NCI-H2227 (cell line): ENCODE results near the gene FOXO4.

Experiments used
- DNase-seq: peaks from one replicate; lab custom pipeline; 2025; ENCODE audit not compliant: unreplicated experiment; lab: John Stamatoyannopoulos, UW

FOXO4 gene

GRCh38 chrX:71098951-71099506, 3.4 kb downstream of the FOXO4 start:
- DNase-seq: no peak

GRCh38 chrX:71099736-71100135, 4.1 kb downstream of the FOXO4 start:
- DNase-seq: no peak

DNA sequence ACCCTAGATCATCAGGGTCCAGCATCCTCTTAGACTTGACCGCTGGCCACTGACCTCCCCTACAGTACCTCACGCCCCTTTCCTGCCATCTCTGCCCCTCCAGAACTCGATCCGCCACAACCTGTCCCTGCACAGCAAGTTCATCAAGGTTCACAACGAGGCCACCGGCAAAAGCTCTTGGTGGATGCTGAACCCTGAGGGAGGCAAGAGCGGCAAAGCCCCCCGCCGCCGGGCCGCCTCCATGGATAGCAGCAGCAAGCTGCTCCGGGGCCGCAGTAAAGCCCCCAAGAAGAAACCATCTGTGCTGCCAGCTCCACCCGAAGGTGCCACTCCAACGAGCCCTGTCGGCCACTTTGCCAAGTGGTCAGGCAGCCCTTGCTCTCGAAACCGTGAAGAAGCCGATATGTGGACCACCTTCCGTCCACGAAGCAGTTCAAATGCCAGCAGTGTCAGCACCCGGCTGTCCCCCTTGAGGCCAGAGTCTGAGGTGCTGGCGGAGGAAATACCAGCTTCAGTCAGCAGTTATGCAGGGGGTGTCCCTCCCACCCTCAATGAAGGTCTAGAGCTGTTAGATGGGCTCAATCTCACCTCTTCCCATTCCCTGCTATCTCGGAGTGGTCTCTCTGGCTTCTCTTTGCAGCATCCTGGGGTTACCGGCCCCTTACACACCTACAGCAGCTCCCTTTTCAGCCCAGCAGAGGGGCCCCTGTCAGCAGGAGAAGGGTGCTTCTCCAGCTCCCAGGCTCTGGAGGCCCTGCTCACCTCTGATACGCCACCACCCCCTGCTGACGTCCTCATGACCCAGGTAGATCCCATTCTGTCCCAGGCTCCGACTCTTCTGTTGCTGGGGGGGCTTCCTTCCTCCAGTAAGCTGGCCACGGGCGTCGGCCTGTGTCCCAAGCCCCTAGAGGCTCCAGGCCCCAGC, 5.2 kb downstream of the FOXO4 start:
- no peak for DNase-seq

DNA sequence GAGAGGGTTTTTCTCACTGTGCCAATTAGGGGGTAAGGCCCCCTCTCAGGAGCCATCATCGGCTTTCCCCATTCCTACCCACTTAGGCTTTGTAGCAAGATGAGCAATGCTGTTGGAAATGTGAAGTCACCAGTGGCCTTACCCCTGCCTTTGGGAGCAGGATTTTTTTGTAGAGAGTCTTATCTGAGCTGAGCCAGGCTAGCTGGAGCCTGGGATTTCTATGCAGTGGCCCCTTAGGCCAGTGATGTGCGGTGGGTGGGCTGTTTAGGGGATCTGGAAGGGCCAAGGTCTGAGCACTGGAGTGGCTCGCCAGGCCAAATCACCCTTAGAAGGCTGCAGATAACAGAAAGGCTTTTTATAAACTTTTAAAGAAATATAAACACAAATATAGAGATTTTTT, 6.6 kb downstream of the FOXO4 start:
- DNase-seq: no peak

DNA sequence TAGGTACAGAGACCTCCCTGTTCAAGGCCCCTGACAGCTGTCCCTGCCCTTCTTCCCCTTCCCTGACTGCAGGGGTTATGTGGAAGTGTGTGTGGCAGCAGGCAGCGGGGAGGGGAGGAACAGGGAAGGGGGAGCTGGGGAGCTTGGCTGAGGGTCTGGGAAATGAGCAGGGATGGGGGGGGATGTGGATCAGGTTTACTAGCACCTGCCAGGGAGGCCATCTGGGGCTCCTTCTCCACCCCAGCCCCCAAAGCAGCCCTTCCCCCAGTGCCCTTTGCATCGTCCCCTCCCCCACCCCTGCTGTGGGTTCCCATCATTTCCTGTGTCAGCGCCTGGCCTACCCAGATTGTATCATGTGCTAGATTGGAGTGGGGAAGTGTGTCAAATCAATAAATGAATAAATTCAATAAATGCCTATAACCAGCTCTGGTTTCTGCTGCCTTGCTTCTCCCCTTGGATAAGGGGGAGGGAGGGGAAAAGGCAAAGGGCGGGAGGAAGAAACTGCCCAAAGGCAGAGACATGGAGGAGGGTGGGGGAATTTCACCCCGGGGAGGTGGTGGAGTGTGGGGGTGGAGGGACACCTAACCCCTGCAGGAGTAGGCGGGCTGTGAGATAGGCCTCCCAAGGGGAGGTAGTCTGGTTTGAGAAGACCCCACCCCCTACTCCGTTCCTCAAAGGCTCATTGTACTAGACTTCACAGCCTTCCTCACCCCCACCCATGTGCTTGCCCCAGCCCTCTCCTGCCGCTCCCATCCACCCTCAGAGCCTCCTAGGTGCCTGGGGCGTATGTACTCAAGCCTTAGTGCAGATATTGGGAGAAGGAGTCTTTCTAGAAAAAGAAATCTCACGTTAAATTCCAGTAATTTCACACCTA, 7.7 kb downstream of the FOXO4 start:
- peak; percentile 25 for DNase-seq

DNA sequence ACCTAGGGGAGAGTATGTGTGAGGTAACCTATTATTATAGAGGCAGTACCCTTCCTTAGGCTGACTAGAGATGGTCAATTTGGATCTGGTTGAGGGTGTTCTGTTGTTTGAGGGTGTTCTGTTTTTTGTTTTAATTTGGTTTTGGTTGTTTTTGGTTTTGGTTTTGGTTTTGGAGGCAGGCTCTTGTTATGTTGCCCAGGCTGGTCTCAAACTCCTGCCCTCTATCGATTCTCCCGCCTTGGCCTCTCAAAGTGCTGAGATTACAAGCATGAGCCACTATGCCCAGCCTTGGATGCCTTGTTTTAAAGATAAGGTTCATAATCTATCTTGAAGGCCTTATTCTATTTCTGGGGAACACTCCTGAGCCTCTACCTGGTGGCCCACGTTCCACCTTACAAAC, 10.0 kb downstream of the FOXO4 start:
- no peak for DNase-seq

DNA sequence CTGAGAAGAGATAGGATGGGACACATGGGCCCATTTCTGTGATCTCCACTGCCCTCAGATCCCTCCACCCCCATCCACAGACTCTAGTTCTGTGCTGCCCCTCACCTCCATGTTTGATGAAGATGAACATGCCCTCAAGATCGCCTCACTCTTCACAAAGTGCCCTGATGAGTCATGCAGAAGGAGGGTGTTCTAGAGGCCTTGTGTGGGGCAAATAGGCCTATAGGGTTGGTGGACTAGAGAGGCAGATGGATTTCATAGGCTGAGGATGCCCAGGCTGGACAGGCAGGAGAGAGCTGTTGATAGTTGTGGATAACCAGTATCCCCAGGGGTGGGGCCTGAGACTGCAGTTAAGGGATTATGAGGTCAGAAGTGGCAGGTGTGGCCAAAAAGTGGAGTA, 10.8 kb downstream of the FOXO4 start, which contains the start of gene CXorf65:
Gene CXorf65, minus strand, starts transcription at position 314 of the 400 bp plus-strand sequence. Its CDS starts 184 bp downstream, at position 130.
- no peak for DNase-seq

DNA sequence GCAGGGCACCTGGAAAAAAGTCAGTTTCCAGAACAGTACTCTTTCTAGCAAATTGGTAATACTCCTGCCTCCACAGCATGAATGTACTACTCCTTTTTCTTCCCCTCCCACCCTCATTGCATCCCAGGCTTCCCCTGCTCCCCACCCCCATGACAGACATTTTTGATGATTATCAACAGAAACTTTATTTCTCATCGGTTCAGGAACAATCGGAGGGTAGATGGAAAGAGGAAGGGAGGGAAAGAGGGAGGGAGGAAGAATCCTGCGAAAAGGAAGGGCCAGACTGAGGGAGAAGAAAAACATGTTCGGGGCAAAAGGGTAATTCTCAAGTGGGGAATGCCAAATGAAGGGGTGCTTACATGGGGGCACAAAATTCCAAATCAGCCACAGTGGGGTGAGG, 11.6 kb downstream of the FOXO4 start:
- no peak for DNase-seq

GRCh38 chrX:71107762-71108360, 12.2 kb downstream of the FOXO4 start:
- DNase-seq: no peak

DNA sequence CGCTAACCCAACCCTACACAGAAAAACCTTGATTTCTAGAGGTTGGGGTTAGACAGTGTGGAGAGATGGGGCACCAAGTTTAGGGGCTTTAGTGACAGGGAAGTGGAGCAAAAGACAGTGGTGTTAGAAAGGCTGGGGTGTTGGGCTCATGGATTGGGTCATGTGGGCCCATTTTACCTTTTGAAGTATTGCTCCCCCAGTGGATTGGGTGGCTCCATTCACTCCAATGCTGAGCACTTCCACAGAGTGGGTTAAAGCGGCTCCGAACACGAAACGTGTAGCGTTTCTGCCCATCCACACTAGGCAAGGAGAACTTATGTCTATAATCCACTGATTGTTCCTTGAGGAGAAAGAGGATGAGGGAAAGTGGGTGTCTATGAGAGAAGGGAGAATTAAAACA, 13.4 kb downstream of the FOXO4 start:
- DNase-seq: no peak

- DNase-seq: no peak
Observed at GRCh38 chrX:71111141-71111843, 15.6 kb downstream of the FOXO4 start, which contains the start of gene IL2RG. IL2RG (minus strand) TSS chrX:71111577; CDS start chrX:71111539, 38 bp downstream.

GRCh38 chrX:71111921-71112431, 16.3 kb downstream of the FOXO4 start:
- DNase-seq: no peak

- no peak for DNase-seq
Observed at GRCh38 chrX:71117358-71117757, 21.7 kb downstream of the FOXO4 start.

DNA sequence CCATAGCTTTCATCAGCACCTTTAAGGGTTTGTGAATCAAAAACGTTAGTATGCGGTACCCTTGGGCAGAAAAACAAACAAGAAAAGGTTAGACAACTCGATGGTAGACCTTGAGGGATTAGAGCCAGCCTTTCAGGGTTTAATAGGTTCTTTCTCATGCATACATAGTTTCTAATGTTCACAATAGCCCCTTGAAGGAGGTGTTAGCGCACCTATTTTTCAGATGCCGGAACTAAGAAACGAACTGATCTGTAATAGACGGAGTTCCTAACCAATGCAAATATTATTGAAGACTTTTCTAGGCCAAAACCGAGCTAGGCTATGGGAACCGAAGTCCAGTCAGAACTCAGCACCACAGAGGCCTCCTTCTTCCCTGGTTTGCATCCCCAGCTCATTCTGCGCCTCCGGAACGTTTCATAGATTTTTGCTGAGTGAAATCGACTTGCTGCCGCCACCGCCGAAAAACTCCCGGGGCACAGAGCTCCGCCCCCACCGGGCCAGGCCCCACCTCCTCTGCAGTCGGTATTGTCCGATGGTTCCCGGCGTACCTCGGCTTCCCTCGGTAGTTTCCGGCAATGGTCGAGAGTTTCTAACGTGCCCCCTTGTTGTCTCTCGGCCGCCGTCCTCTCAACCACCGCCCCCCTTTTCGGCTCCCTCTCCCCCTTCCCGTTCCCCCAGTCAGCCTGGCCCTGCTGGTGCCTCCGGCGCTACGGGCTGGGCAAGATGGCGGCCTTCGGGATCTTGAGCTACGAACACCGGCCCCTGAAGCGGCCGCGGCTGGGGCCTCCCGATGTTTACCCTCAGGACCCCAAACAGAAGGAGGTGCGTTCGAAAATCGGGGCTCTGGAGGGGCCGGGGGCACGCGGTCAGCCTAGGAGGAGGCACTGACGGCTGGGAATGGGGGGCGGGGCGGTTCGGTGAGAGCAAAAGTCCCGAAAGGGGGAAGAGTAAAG, 22.7 kb downstream of the FOXO4 start, which contains the start of gene MED12:
Gene MED12, plus strand, starts transcription at position 565 of the 953 bp plus-strand sequence. Its CDS starts 159 bp downstream, at position 724.
- peak; percentile 94 for DNase-seq

DNA sequence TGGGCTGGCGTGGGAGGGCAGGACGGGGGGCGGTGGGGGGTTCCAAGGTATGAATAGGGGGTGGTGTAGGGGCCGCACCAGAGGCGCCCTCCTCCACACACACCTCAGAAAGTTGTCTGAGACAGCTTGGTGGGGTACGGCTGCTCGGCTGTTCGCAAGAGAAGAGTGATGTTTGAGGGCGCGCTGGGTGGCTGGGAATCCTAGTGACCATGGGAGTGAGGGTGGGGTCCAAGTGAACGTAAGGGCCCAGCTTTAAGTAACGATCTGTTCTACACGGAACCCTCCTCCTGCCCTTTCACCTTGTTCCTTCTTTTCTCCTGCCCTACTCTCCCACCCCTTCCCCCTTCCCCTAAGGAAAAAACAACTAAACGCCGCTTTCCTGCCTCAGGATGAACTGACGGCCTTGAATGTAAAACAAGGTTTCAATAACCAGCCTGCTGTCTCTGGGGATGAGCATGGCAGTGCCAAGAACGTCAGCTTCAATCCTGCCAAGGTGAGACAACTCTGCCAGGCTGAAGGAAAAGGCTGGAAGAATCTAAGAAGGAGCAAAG, 23.4 kb downstream of the FOXO4 start:
- peak; percentile 33 for DNase-seq

DNA sequence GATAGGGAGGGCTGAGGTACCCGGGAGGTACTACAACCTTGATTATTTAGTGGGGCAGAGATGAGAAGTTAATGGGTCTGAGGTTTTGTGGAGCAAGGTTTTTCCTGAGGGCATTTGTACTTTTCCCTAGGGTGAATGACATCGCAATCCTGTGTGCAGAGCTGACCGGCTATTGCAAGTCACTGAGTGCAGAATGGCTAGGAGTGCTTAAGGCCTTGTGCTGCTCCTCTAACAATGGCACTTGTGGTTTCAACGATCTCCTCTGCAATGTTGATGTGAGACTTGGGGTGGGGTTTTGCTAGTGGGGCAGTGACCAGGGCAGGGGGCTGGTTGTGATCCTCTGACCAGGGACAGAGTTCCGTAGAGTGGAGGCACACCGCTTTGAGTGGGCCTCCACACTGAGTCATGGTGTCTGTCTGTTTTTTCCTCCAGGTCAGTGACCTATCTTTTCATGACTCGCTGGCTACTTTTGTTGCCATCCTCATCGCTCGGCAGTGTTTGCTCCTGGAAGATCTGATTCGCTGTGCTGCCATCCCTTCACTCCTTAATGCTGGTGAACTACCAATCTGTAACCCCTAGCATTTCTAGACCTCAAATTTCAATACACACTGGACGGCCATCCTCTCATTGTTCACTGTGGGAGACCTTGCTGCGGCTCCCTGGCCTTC, 32.6 kb downstream of the FOXO4 start:
- no peak for DNase-seq

GRCh38 chrX:71128915-71129765, 33.5 kb downstream of the FOXO4 start:
- DNase-seq: peak; percentile 79
